Measurements from ENCODE around the gene EMID1. TPM values are rescaled to one million over a fixed set of nuclear protein-coding genes. Genes with fewer than 3 reads are reported as not detected.

The EMID1 gene
- total RNA-seq, 4 donors from 2014 or later: 2.8 to 4.8 (median 3.6) TPM

GRCh38 chr22:29272624-29273023 lies 66.9 kb downstream of the EMID1 start:
- intact Hi-C loops (cut with DNase I; ENCODE audit: low total_unique reads): no loop called here
- H3K4me3 ChIP-seq (ENCODE audit: low read depth, poor library complexity, severe bottlenecking): no peak overlapping the region
- 59 to 77% methylated on average over 2 of the region's 2 CpGs for WGBS, 2 donors
- DNase-seq (ENCODE audit: low spot score in 2 of 2): no peak
- no peak for TF ChIP-seq CTCF (IDR thresholded peaks at IDR 0.05)
- no peak for TF ChIP-seq POLR2A (IDR thresholded peaks at IDR 0.05)

GRCh38 chr22:29275167-29275566 lies 69.5 kb downstream of the EMID1 start:
- no peak overlapping the region for H3K4me3 ChIP-seq (ENCODE audit: low read depth, poor library complexity, severe bottlenecking)
- 58 to 61% methylated on average over 3 of the region's 3 CpGs for WGBS, 2 donors
- intact Hi-C loops (cut with DNase I; ENCODE audit: low total_unique reads): no loop called here
- no peak for DNase-seq (ENCODE audit: low spot score in 2 of 2)
- no peak for TF ChIP-seq POLR2A (IDR thresholded peaks at IDR 0.05)
- no peak for TF ChIP-seq CTCF (IDR thresholded peaks at IDR 0.05)

GRCh38 chr22:29275819-29276565 lies 70.3 kb downstream of the EMID1 start:
- 51 to 62% methylated on average over 3 of the region's 3 CpGs for WGBS, 2 donors
- TF ChIP-seq POLR2A (IDR thresholded peaks at IDR 0.05): no peak
- no peak for TF ChIP-seq CTCF (IDR thresholded peaks at IDR 0.05)
- no peak overlapping the region for H3K4me3 ChIP-seq (ENCODE audit: low read depth, poor library complexity, severe bottlenecking)
- no peak for DNase-seq (ENCODE audit: low spot score in 2 of 2)
- intact Hi-C loops (cut with DNase I; ENCODE audit: low total_unique reads): no loop called here

- no peak for DNase-seq (ENCODE audit: low spot score in 2 of 2)
- intact Hi-C loops (cut with DNase I; ENCODE audit: low total_unique reads): no loop called here
- no peak overlapping the region for H3K4me3 ChIP-seq (ENCODE audit: low read depth, poor library complexity, severe bottlenecking)
- TF ChIP-seq POLR2A (IDR thresholded peaks at IDR 0.05) (no peak), CTCF (IDR thresholded peaks at IDR 0.05) (no peak)
- WGBS, 2 donors: 92 to 100% methylated on average over 1 of the region's 1 CpG
Measured at GRCh38 chr22:29277927-29278326, 72.2 kb downstream of the EMID1 start.

- no peak overlapping the region for H3K4me3 ChIP-seq (ENCODE audit: low read depth, poor library complexity, severe bottlenecking)
- TF ChIP-seq CTCF (IDR thresholded peaks at IDR 0.05) (no peak), POLR2A (IDR thresholded peaks at IDR 0.05) (no peak)
- intact Hi-C loops (cut with DNase I; ENCODE audit: low total_unique reads): no loop called here
- 94 to 95% methylated on average over 3 of the region's 3 CpGs for WGBS, 2 donors
- DNase-seq (ENCODE audit: low spot score in 2 of 2): no peak
Measured at GRCh38 chr22:29284196-29284595, 78.5 kb downstream of the EMID1 start.

GRCh38 chr22:29288837-29289236 lies 83.1 kb downstream of the EMID1 start:
- TF ChIP-seq POLR2A (IDR thresholded peaks at IDR 0.05) (no peak), CTCF (IDR thresholded peaks at IDR 0.05) (no peak)
- 56 to 60% methylated on average over 2 of the region's 2 CpGs for WGBS, 2 donors
- no peak overlapping the region for H3K4me3 ChIP-seq (ENCODE audit: low read depth, poor library complexity, severe bottlenecking)
- intact Hi-C loops (cut with DNase I; ENCODE audit: low total_unique reads): no loop called here
- no peak for DNase-seq (ENCODE audit: low spot score in 2 of 2)
